Limb (tissue), 2 donors: ENCODE measurements around the gene OR14A16.

Experiments used
- DNase-seq, 2 donors: peaks; one replicate each; pipeline ENCODE4 v3.0.0-alpha.2; 2016; ENCODE audit errors: extremely low spot score in 2 of 2

OR14A16 gene

GRCh38 chr1:247824023-247824422 lies at the start of gene OR14A16:
Gene OR14A16 (minus strand): TSS chr1:247824119. CDS start chr1:247815729, 8,390 bp downstream.
- no peak for DNase-seq

- no peak for DNase-seq
Observed at GRCh38 chr1:247865416-247865815, 41.5 kb upstream of the OR14A16 start.

GRCh38 chr1:247864644-247865043 lies 40.7 kb upstream of the OR14A16 start:
- no peak for DNase-seq

- no peak for DNase-seq
Observed at GRCh38 chr1:247862756-247863155, 38.8 kb upstream of the OR14A16 start.

GRCh38 chr1:247857985-247858619 lies 34.2 kb upstream of the OR14A16 start:
- no peak for DNase-seq

- DNase-seq, result peak in 1 of 2 donors; percentile 62
Observed at GRCh38 chr1:247857069-247857984, 33.4 kb upstream of the OR14A16 start, which contains the start of gene TRIM58. Gene TRIM58 (plus strand): TSS chr1:247857187. CDS start chr1:247857247, 60 bp downstream.

GRCh38 chr1:247855911-247856310 lies 32.0 kb upstream of the OR14A16 start:
- DNase-seq, result no peak

GRCh38 chr1:247854899-247855545 lies 31.1 kb upstream of the OR14A16 start:
- no peak for DNase-seq

GRCh38 chr1:247849616-247850015 lies 25.7 kb upstream of the OR14A16 start:
- DNase-seq, result no peak

- no peak for DNase-seq
Observed at GRCh38 chr1:247848346-247848745, 24.4 kb upstream of the OR14A16 start.

- DNase-seq, result no peak
Observed at GRCh38 chr1:247845693-247846017, 21.7 kb upstream of the OR14A16 start.

GRCh38 chr1:247845011-247845692 lies 21.2 kb upstream of the OR14A16 start:
- no peak for DNase-seq

- no peak for DNase-seq
Observed at GRCh38 chr1:247843411-247843810, 19.5 kb upstream of the OR14A16 start.

- no peak for DNase-seq
Observed at GRCh38 chr1:247841796-247842195, 17.9 kb upstream of the OR14A16 start, which contains the start of gene OR11L1. Gene OR11L1 (minus strand): TSS chr1:247841896. CDS start chr1:247841896, 0 bp downstream.

GRCh38 chr1:247840818-247841217 lies 16.9 kb upstream of the OR14A16 start:
- no peak for DNase-seq

- no peak for DNase-seq
Observed at GRCh38 chr1:247833601-247834000, 9.7 kb upstream of the OR14A16 start.

- DNase-seq, result no peak
Observed at GRCh38 chr1:247829656-247830055, 5.7 kb upstream of the OR14A16 start.

- no peak for DNase-seq
Observed at GRCh38 chr1:247825362-247825761, 1.4 kb upstream of the OR14A16 start.

GRCh38 chr1:247822060-247822459 lies 1.9 kb downstream of the OR14A16 start:
- DNase-seq, result no peak

GRCh38 chr1:247812637-247813036 lies 11.3 kb downstream of the OR14A16 start:
- DNase-seq, result no peak

- DNase-seq, result no peak
Observed at GRCh38 chr1:247797518-247797917, 26.4 kb downstream of the OR14A16 start.
